Lower lobe of right lung (tissue), 2 donors: Measurements from ENCODE around the gene TMA7B. TPM values are rescaled to one million over a fixed set of nuclear protein-coding genes. Genes with fewer than 3 reads are reported as not detected.
"Not testable (repeated sequence)": the region's sequence is repeated elsewhere in the genome, so short reads cannot be mapped to it uniquely, and the experiment has no call there.

Experiments used
- ATAC-seq, 2 donors: fragments of 200-7000 bp; cut with Tn5 transposase; one replicate each; pipeline ENCODE4 v1.9.1; 2020 to 2022; ENCODE audit warnings: mild to moderate bottlenecking in 2 of 2, moderate library complexity in 2 of 2
- DNase-seq: peaks from one replicate; pipeline ENCODE4 v3.0.0-alpha.2; 2020
- H3K27ac ChIP-seq: fragments of 200-600 bp; one replicate; pipeline ENCODE4 v1.8.0; 2022
- H3K27me3 ChIP-seq: fragments of 200-600 bp; one replicate; pipeline ENCODE4 v1.8.0; 2022; ENCODE audit warnings: low read depth
- H3K36me3 ChIP-seq: fragments of 200-600 bp; one replicate; pipeline ENCODE4 v1.8.0; 2022; ENCODE audit warnings: mild to moderate bottlenecking
- H3K4me1 ChIP-seq: fragments of 200-600 bp; one replicate; pipeline ENCODE4 v1.8.0; 2022
- H3K4me3 ChIP-seq: fragments of 200-600 bp; one replicate; pipeline ENCODE4 v1.8.0; 2022; ENCODE audit warnings: mild to moderate bottlenecking
- H3K9me3 ChIP-seq: fragments of 200-600 bp; one replicate; pipeline ENCODE4 v1.8.0; 2022
- CTCF ChIP-seq: fragments of 200-600 bp; IDR thresholded peaks from one replicate; pipeline ENCODE4 v1.8.0; 2022; ENCODE audit warnings: antibody characterized with exemption, mild to moderate bottlenecking
- intact Hi-C: fragments of 100-400 bp; cut with DNase I; formaldehyde crosslinking; loops from one replicate; pipeline ENCODE4 v1.11.0; 2022
- total RNA-seq: library from RNA; stranded (reverse); fragmentation: NEBNext Ultra II Directional; extraction: Animal tissue kit (Norgen Biotek cat#: 25700); gene quantifications from one replicate; pipeline ENCODE4 v1.2.1, GENCODE V29; 2021
- donor health status: DM: no; HTN: yes; CAD: no; lungs with severe emphysema.

The TMA7B gene
- total RNA-seq, 1 donor from 2014 or later, result 1.4 TPM

GRCh38 chr22:39989633-39990032 lies 29.4 kb downstream of the TMA7B start:
- Histone ChIP-seq H3K27me3 (peaks cover 23% of the 10 kb centered on the region), H3K9me3 (no peaks in the 10 kb centered on the region), H3K27ac (no peak overlapping the region), H3K36me3 (no peaks in the 10 kb centered on the region), H3K4me1 (peaks cover 4% of the 10 kb centered on the region), H3K4me3 (no peak overlapping the region)
- intact Hi-C loops, result no loop called here
- ATAC-seq (no peak), DNase-seq (no peak)
- TF ChIP-seq CTCF, result no peak

GRCh38 chr22:39990686-39991085 lies 30.5 kb downstream of the TMA7B start:
- no peak overlapping the region for H3K27ac ChIP-seq
- intact Hi-C loops, result no loop called here
- H3K4me1 ChIP-seq, result peaks cover 4% of the 10 kb centered on the region
- peaks cover 32% of the 10 kb centered on the region for H3K27me3 ChIP-seq
- no peaks in the 10 kb centered on the region for H3K9me3 ChIP-seq
- H3K4me3 ChIP-seq, result no peak overlapping the region
- H3K36me3 ChIP-seq, result no peaks in the 10 kb centered on the region
- ATAC-seq, result no peak
- no peak for DNase-seq
- no peak for TF ChIP-seq CTCF

- TF ChIP-seq CTCF, result no peak
- DNase-seq (no peak), ATAC-seq (no peak)
- no peak overlapping the region for H3K4me3 ChIP-seq
- intact Hi-C loops, result no loop called here
- H3K4me1 ChIP-seq, result peaks cover 4% of the 10 kb centered on the region
- no peaks in the 10 kb centered on the region for H3K36me3 ChIP-seq
- H3K27ac ChIP-seq, result no peak overlapping the region
- H3K9me3 ChIP-seq, result no peaks in the 10 kb centered on the region
- H3K27me3 ChIP-seq, result peaks cover 39% of the 10 kb centered on the region
Measured at GRCh38 chr22:39991159-39991860, 31.1 kb downstream of the TMA7B start.

GRCh38 chr22:39992088-39992826 lies 32.1 kb downstream of the TMA7B start:
- Histone ChIP-seq H3K9me3 (no peaks in the 10 kb centered on the region), H3K27me3 (peaks cover 45% of the 10 kb centered on the region), H3K27ac (no peak overlapping the region), H3K36me3 (no peaks in the 10 kb centered on the region), H3K4me1 (peaks cover 4% of the 10 kb centered on the region), H3K4me3 (no peak overlapping the region)
- intact Hi-C loops, result no loop called here
- DNase-seq (no peak), ATAC-seq (no peak)
- TF ChIP-seq CTCF, result no peak

- intact Hi-C loops, H3K4me1 ChIP-seq, H3K36me3 ChIP-seq, H3K9me3 ChIP-seq, H3K4me3 ChIP-seq, H3K27ac ChIP-seq, ATAC-seq, DNase-seq: not testable (repeated sequence)
- H3K27me3 ChIP-seq, result peaks cover 45% of the 10 kb centered on the region
Measured at GRCh38 chr22:39992894-39993293, 32.7 kb downstream of the TMA7B start.

- Histone ChIP-seq H3K4me1 (peaks cover 4% of the 10 kb centered on the region), H3K4me3 (no peak overlapping the region), H3K27ac (no peak overlapping the region), H3K36me3 (no peaks in the 10 kb centered on the region), H3K27me3 (peaks cover 51% of the 10 kb centered on the region), H3K9me3 (no peaks in the 10 kb centered on the region)
- no peak for TF ChIP-seq CTCF
- intact Hi-C loops, result no loop called here
- ATAC-seq (no peak), DNase-seq (no peak)
Measured at GRCh38 chr22:39994041-39994565, 33.9 kb downstream of the TMA7B start.
